Stimulated activated CD4-positive, alpha-beta T cell treated with anti-CD3 and anti-CD28 coated beads, Interleukin-12 subunit alpha, Interleukin-12 subunit beta, amount 100 ng/mL, for 24 hours (primary cell): Measurements from ENCODE around the gene HINT1.
A peak's percentile ranks its signal among the peaks of the same experiment; 100 is the strongest.
"Not testable (repeated sequence)": the region's sequence is repeated elsewhere in the genome, so short reads cannot be mapped to it uniquely, and the experiment has no call there.

Experiments used
- DNase-seq, 2 experiments: peaks; one replicate each; pipeline ENCODE4 v3.0.0-alpha.2; 2020; ENCODE audit warnings: low read depth in 2 of 2

HINT1 gene

GRCh38 chr5:131170540-131171275 lies 5.7 kb upstream of the HINT1 start, which contains the start of gene LYRM7:
LYRM7 (plus strand) TSS chr5:131170944; CDS start chr5:131171021, 77 bp downstream.
- DNase-seq: peak; percentile 90 to 92

- no peak for DNase-seq
Observed at GRCh38 chr5:131169810-131170539, 4.9 kb upstream of the HINT1 start.

GRCh38 chr5:131167615-131168014 lies 2.6 kb upstream of the HINT1 start:
- no peak for DNase-seq

- peak; percentile 45 to 48 for DNase-seq
Observed at GRCh38 chr5:131164191-131165118, 601 bp downstream of the HINT1 start.

GRCh38 chr5:131163276-131164119 lies 1.6 kb downstream of the HINT1 start:
- no peak for DNase-seq

- DNase-seq: no peak
Observed at GRCh38 chr5:131160134-131160533, 4.9 kb downstream of the HINT1 start.

GRCh38 chr5:131156957-131157356 lies 8.1 kb downstream of the HINT1 start:
- no peak for DNase-seq

- no peak for DNase-seq
Observed at GRCh38 chr5:131156385-131156784, 8.7 kb downstream of the HINT1 start.

- DNase-seq: no peak
Observed at GRCh38 chr5:131151216-131151615, 13.8 kb downstream of the HINT1 start.

- DNase-seq: no peak
Observed at GRCh38 chr5:131150408-131150807, 14.6 kb downstream of the HINT1 start.

- no peak for DNase-seq
Observed at GRCh38 chr5:131148835-131149234, 16.2 kb downstream of the HINT1 start.

- no peak for DNase-seq
Observed at GRCh38 chr5:131147258-131147657, 17.8 kb downstream of the HINT1 start.

GRCh38 chr5:131142970-131143617 lies 22.0 kb downstream of the HINT1 start:
- no peak for DNase-seq

- no peak for DNase-seq
Observed at GRCh38 chr5:131139321-131139720, 25.7 kb downstream of the HINT1 start.

- not testable (repeated sequence) for DNase-seq
Observed at GRCh38 chr5:131138406-131138805, 26.6 kb downstream of the HINT1 start.

GRCh38 chr5:131133091-131133490 lies 32.0 kb downstream of the HINT1 start:
- DNase-seq: not testable (repeated sequence)

- DNase-seq: no peak
Observed at GRCh38 chr5:131129306-131129705, 35.8 kb downstream of the HINT1 start.

- not testable (repeated sequence) for DNase-seq
Observed at GRCh38 chr5:131127244-131127643, 37.8 kb downstream of the HINT1 start.

GRCh38 chr5:131114754-131115153 lies 50.3 kb downstream of the HINT1 start:
- no peak for DNase-seq

GRCh38 chr5:131112424-131112823 lies 52.6 kb downstream of the HINT1 start:
- DNase-seq: no peak

- no peak for DNase-seq
Observed at GRCh38 chr5:131110256-131110594, 54.8 kb downstream of the HINT1 start.
